ENCODE results near the gene ZNF507.
A peak's percentile ranks its signal among the peaks of the same experiment; 100 is the strongest.
"Not testable (repeated sequence)": the region's sequence is repeated elsewhere in the genome, so short reads cannot be mapped to it uniquely, and the experiment has no call there.

Gene ZNF507

DNA sequence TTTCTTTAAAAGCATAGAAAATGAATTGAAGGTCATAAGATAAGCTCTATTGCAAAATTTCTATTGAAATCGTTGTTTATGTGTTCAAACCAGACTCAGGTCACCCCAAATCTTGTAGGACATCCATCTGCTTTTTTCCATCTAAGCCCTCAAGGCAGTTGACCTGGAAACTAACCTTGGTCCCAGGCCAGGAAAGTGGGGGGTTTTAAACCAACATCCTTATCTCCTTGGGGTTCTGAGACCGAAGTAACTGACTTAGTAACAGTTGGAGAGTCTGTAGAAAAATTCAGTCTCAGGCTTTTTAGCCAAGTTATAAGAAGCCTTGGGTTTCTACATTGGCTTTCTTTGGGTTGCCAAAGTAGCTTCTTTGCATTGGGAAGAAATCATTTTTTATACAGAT lies 23.4 kb downstream of the ZNF507 start:
- DNase-seq (ENCODE audit: low read depth in 2 of 2), result no peak

GRCh38 chr19:32372726-32373517 lies 27.5 kb downstream of the ZNF507 start:
- DNase-seq (ENCODE audit: low read depth in 2 of 2), result no peak

DNA sequence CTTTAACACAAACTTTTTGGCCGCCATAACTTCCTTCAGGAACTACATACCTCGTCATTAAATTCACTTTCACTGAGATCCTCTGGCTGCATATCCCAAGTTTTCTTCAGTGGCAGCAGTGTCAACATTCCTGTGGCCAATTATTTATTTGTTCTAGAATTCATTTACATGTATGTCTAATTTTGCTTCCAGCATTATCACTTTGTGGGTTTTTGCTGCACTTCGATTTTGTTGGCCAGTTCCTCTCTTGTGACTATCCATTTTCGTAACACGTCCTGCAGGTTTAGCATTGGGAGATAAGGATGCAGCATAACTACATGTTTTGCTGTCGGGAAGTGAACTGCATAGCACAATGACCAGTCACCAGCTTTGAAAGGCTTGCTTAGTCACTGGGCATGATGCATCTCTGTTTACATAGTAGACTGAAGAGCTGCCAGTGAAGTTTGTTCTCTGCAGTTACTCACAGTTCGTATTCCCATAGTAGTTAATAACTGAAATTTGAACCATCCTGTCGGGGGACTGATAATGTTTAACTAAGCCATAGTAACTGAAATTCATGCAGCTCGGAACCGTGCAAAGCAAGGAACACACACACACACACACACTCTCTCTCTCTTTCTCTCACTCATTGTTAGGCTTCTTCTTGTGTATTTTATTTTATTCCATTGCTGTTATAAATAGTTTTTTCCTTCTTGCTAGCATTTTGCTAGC lies 28.3 kb downstream of the ZNF507 start:
- DNase-seq (ENCODE audit: low read depth in 2 of 2), result no peak

DNA sequence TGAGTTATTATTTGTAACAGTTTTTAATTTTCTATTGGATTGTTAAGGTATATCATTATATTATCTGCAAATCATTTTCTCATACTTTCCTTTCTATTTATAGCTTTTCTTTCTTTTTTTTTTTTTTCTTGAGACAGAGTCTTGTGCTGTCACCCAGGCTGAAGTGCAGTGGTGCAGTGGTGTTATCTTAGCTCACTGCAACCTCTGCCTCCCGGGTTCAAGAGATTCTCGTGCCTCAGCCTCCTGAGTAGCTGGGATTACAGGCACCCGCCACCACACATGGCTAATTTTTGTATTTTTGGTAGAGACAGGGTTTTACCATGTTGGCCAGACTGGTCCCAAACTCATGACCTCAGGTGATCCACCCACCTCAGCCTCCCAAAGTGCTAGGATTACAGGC lies 29.0 kb downstream of the ZNF507 start:
- DNase-seq (ENCODE audit: low read depth in 2 of 2), result not testable (repeated sequence)

DNA sequence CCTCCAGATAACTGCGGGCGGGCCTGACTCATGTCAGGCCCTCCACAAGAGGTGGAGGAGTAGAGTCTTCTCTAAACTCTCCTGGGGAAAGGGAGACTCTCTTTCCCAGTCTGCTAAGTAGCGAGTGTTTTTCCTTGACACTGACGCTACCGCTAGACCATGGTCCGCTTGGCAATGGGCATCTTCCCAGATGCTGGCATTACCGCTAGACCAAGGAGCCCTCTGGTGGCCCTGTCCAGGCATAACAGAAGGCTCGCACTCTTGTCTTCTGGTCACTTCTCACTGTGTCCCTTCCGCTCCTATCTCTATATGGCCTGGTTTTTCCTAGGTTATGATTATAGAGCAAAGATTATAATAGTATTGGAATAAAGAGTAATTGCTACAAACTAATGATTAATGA lies 31.7 kb downstream of the ZNF507 start:
- DNase-seq (ENCODE audit: low read depth in 2 of 2), result not testable (repeated sequence)

DNA sequence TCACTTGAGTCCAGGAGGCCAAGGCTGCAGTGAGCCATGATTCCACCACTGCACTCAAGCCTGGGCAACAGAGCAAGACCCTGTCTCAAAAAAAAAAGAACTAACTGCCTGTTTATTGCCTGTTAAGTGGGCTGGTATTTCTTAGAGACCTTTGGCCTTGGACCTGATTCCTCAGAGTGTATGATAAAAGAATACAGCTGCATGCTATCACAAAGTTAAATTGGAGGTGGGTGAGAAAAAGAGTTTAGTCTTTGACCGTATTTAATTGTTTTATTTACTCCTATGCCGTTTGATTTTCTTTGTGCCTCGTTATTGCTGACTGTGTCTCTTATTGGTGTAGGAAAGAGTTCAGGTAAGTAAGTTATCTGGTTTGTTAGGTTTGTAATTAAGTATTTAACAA lies 34.9 kb downstream of the ZNF507 start:
- DNase-seq (ENCODE audit: low read depth in 2 of 2), result no peak

- DNase-seq (ENCODE audit: low read depth in 2 of 2), result no peak
These were observed 42.4 kb downstream of the ZNF507 start for GRCh38 chr19:32387701-32388392.

DNA sequence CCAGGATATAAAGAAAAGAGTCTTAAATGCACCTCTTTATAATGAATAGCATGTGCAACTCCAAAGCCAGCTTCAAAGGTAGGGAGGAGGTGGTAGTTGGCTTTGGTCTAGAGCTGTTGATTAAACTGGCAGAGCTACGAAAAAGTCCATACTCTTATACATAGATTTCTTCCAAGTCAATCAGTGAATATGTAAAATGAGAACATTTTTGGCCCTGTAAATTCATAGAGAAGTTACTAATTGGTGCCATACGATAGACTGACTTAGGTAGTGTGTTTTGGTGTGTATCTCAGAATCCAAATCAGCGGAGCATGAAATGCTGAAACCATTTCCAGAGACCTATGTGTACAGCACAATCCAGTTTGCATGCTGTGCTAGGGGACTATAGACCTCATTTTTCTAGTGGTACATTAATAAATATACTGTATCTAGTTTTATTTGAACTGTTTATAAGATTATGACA lies 43.0 kb downstream of the ZNF507 start:
- no peak for DNase-seq (ENCODE audit: low read depth in 2 of 2)

DNA sequence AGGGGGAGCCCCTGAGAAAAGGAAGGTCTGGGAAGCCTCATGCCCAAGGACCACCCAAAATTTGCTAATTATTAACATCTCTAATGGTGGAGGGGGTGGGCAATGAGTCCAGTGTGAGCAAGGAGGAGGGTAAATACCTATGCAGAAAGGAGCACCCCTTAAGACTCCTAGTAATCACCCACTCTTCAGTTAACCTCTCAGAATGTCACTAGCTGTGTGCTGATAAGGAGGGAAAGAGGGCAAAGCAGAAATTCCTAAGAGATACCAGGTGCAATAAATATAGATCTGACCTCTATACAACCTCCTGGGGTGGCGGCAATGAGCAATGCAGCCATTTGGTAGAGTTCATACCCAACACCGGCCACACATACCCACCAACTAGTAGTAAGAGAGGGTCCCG lies 47.5 kb downstream of the ZNF507 start:
- DNase-seq (ENCODE audit: low read depth in 2 of 2), result no peak

- no peak for DNase-seq (ENCODE audit: low read depth in 2 of 2)
These were observed 50.7 kb downstream of the ZNF507 start for GRCh38 chr19:32396046-32396652.

- no peak for DNase-seq (ENCODE audit: low read depth in 2 of 2)
These were observed 52.3 kb downstream of the ZNF507 start for GRCh38 chr19:32397671-32398101.

GRCh38 chr19:32401992-32402391 lies 56.6 kb downstream of the ZNF507 start:
- no peak for DNase-seq (ENCODE audit: low read depth in 2 of 2)

GRCh38 chr19:32403291-32403995 lies 58.0 kb downstream of the ZNF507 start:
- no peak for DNase-seq (ENCODE audit: low read depth in 2 of 2)

- DNase-seq (ENCODE audit: low read depth in 2 of 2), result no peak
These were observed 59.0 kb downstream of the ZNF507 start for GRCh38 chr19:32404213-32404932.

DNA sequence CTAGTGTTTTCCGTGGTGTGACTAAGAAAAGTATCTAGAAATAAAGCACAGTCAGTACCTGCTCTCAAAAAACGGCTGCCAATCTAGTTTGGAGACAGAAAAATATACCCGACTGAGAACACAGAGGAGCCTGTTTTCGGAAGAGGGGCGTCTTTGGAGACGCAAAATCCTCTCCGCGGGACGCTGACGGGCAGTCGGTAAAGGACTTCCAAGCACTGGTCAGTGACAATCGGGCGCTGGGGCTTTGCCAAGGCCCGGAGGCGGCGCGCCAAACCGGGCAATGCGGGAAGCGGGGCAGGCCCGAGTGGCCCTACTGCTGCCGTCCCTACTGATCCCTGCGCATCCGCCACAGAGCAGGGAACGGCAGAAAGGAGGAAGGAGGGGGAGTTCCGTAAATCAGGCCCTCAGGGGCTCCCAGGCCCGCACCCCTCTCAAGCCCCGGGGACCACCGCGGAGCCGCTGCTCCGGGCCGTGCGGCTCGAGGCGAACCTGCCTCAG lies 59.6 kb downstream of the ZNF507 start:
- DNase-seq (ENCODE audit: low read depth in 2 of 2), result no peak

DNA sequence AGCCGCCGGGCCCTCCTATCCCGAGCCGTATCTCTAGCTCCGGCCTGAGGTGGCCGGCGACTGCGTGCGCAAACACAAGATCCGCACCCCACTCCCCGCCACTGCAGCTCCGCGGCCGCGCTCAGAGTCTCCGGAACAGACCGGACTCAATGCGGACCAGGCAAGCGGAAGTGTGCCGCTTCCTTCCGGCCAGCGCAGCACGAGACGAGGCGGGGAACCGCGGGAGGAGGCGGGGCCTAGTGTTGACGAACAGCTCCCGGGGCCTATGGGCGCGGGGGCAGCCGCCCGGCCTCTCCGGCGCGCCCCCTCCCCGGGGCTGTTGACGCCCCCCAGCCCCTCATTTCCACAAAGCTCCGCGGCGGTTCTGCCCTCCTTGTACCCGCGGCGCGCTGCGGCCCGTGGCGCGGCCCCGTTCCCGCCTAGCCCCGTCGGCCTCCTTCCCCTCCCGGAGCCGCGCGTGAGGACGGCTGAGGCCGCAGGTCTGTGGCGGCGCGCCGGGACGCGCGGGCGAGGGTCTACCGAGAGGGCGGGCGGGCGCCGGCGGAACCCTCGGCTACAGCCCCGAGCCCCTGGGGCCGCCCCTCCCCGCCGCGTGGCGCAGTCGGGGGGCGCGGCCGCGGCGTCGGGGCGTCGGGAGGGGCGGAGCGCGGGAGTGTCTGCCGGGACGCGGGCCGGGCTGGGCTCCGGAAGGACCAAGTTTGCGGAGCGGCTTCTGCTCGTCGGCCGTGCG lies 60.2 kb downstream of the ZNF507 start, which contains the start of gene DPY19L3:
TSS of gene DPY19L3 (plus strand) at position 340 of the 730 bp plus-strand sequence. CDS start 2,484 bp downstream, outside the sequence.
- peak; percentile 86 to 90 for DNase-seq (ENCODE audit: low read depth in 2 of 2)

- no peak for DNase-seq (ENCODE audit: low read depth in 2 of 2)
These were observed 61.0 kb downstream of the ZNF507 start for GRCh38 chr19:32406161-32407003.
